DMS53 (cell line): Measurements from ENCODE around the gene MAMLD1.

ENCODE experiments used
- DNase-seq: peaks from one replicate; lab custom pipeline; 2025; lab: John Stamatoyannopoulos, UW

The MAMLD1 gene

DNA sequence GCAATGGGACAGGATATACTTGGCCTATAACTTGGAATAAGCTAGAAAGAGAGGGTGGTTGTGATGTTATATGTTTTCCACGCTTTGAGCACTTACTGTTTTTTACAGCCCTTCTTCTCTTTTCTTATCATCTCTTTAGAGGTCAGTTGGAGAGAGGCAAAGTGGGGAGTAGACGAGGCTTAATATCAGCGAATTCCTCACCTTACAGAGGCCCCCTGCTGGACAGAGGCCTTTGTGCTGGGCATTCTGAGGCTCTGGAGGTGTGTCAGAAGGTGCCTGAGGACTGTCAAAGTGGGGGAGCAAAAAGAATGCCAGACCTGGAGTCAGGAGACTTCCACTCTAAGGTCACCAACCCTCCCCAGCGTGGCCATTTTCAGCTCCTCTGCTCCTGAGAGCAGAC lies 42.5 kb downstream of the MAMLD1 start:
- peak; percentile 25 for DNase-seq

DNA sequence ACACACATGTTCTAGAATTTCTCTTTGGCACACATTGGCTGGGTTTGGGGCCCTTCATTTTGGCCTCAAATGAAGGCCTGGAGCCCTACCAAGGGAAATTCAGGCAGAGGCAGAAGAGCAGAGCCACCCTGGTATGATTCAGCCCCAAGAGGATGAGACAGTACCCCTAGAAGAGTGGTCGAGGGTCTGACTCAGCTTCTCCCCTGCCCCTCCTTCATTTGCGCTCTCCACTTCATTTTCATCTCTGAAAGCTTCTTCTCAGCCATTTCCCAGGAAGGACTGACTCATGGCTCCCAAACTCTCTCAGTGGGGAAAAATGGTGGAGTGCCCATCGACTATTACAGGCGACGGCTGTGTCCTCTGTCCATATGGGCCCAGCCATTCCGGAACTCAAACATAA lies 43.5 kb downstream of the MAMLD1 start:
- DNase-seq = no peak

DNA sequence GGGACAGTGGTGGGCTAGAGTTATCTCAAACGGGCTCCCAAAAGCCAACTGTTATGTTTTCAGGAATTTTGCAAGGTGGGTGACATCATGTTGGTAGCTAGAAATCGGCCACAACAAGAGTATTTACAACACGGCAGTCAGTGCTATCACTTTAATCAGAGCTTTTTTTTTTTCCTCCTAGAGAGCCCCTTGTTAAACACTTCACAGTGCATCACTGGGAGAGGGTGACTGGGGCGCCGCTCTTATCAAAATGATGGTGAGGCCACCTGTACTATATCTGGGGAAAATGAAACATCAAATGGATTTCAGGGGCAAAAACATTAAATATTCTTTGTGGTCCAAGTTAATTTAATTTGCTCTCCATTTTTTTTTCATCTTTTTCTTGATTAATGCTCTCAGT lies 44.9 kb downstream of the MAMLD1 start:
- no peak for DNase-seq

DNA sequence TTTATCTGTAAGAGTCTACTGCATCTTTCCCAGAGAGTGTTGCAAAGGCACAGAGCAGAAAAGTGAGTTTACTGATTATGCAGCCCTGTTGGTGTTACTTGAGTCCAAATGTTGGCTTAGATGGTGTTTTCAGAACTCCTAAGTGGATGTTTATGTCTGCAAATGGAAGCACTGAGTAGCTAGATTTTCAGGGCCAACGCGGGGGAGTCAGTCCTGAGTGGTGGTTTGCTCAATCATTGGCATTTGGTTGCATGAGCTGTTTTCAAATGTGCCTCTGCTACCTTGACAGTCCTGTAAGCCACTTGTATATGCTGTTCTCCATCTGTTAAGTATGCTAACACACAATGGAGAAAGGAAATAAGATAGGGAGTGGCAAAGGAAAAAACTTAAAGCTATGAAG lies 45.4 kb downstream of the MAMLD1 start:
- no peak for DNase-seq

DNA sequence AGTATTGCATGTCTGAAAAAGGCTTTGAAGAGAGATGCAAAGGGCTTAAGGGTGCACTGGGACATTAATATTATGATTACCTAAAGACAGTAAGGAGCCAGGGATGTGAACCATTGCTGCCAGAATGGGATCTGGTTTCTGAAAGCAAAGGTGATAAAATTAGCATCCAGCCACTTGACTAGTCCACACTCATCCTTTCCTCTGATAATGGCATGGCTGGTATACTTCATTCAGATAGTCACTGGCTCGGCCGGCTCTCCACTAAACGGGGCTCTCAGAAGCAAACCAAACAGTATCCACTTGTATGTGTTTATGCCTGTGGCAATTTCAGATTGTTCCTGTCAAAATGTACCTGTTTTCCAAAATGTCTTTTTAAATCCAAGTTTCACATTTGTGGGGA lies 46.4 kb downstream of the MAMLD1 start:
- no peak for DNase-seq

DNA sequence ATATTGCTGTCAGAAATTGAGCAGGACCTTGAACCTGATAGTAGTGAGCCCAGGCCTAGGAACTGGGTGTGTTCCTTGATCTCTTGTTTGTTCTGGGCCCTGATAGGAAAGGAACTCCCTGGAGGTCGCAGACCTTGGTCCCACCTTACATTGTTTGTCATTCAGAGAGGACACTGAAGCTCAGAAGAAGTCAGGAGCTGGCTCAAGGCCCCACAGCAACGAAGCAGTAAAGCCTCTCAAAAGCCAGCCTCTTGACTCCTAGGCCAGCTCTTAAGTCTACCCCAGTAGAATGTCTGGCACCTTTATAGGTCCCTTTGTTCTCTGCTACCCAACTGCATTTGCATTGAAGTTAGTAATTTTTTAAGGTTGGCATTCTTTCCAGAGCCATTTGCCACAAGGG lies 46.8 kb downstream of the MAMLD1 start:
- no peak for DNase-seq

DNA sequence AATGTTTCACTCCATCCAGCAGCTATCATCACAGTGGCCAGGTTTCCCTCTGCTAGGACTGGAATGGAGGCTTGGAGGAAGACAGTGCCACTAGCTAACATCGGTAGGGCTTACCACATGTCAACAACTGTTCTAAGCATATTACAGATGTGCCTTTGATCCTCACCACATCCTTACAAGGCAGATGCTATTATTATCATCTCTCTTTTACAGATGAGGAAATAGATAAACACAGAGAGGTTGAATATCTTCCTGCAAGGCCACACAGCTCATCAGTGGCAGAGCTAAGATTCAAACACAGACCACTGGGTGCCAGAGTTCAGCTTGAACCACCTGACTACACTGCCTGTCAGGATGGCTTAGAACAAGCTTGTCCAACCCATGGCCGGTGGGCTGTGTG lies 47.4 kb downstream of the MAMLD1 start:
- DNase-seq = no peak

DNA sequence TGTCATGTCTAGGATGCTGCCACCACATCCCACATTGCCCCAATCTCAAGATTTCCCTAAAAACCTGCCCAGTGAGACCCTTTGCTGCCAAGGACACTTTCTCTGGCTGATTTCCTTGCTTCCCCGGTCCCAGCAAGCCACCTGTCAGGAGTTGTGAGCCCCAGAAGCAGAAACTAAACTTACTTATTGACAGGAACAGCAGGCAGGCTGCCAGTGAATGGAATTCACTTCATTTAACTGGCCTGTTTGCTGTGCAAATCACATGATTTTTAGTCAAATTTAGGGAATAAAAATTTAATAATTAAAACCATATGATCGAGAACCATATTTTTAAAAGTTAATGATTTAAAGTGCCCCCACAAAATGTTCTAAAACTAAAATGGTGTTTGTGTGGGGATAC lies 48.5 kb downstream of the MAMLD1 start:
- DNase-seq = no peak

DNA sequence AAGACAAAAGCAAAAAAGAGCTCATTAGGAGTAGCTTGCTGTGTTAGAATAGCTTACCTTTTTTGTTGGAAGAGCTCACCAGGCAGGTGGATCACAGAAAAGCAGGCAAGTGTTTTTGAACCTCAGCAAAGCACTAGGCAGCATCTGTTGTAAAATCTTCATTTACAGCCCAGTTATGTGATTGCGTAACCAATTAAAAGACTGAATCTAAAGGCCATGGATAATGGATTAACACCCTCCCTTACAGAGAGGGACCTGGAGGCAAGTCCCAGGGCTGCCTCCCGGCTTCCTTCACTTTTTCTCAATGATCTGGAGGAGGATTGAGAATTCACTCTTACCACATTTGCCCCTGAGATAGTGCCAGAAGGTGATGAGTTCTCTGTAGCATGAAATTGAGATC lies 51.1 kb downstream of the MAMLD1 start:
- DNase-seq = no peak

DNA sequence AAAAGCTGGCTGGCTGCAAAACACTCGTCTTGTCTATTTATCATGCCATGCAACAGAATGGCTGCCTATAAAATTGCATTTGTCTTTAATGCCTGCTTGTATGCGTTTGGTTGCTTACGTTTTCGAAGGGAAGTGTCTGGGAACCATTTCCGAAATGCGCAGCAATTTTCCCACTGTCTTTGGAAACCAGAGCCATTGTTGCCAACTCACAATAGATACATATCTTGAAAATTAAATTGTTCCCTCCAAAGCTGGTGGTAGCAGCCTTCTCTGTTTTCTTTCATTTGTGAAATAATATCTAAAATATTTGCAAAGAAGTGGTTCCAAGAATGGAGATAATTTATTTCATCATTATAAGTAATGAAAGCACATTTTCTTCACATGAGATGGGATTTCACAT lies 53.4 kb downstream of the MAMLD1 start:
- DNase-seq = no peak

DNA sequence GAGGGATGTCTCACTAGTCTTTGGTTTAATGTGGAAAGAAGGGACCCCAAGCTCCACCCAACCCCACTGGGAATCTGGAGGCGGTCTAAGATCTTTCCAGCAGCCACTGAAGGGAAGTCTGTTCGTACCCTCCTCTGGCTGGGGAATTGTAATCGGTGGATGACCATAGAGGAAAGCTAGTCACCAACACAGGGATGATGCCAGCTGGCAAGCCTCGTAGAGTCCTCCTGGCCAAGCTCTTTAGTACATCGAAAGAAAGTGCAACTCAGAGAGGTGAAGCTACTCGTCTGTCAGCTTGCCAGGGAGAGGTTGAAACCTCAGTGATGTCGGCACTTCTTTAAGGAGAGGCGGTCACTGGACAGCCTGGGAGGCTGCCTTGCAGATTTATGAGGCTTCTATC lies 58.7 kb downstream of the MAMLD1 start:
- DNase-seq = peak; percentile 2

DNA sequence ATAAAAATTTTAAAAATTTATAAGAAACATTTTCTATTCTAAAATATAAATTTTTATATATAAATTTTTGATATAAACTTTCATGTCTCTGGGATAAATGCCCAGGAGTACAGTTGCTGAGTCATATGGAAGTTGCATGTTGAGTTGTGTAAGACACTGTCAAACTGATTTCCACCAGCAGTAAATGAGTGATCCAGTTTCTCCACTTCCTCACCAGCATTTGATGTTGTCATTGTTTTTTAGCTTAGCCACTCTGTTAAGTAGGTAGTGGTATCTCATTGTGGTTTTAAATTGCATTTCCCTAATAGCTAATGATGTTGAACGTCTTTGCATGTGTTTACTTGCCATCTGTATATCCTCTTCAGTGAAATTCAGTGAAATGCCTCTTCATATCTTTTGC lies 66.5 kb downstream of the MAMLD1 start:
- DNase-seq = no peak

DNA sequence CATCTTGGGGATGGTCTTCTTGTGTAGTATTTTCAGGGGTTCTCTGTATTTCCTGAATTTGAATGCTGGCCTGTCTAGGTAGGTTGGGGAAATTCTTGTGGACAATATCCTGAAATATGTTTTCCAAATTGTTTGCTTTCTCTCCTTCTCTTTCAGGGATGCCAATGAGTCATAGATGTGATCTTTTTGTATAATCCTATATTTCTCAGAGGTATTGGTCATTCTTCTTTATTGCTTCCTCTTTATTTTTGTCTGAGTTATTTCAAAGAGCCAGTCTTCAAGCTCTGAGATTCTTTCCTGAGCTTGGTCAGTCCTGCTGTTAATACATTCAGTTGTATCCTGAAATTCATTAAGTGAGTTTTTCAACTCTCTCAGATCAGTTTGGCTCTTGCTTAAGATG lies 73.1 kb downstream of the MAMLD1 start:
- no peak for DNase-seq

DNA sequence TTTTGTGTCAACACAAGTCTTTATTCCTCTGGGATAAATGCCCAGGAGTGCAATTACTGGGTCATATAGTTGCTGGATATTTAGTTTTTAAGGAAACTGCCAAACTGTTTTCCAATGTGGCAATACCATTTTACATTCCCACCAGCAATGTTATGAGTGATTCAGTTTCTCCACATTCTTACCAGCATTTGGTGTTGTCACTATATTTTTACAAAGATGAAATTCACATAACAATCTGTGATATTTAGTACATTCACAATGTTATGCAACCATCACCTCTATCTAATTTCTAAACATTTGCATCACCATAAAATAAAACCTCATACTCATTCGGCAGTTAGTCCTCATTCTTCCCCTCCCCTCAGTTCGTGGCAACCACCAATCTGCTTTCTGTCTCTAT lies 75.0 kb downstream of the MAMLD1 start:
- no peak for DNase-seq

DNA sequence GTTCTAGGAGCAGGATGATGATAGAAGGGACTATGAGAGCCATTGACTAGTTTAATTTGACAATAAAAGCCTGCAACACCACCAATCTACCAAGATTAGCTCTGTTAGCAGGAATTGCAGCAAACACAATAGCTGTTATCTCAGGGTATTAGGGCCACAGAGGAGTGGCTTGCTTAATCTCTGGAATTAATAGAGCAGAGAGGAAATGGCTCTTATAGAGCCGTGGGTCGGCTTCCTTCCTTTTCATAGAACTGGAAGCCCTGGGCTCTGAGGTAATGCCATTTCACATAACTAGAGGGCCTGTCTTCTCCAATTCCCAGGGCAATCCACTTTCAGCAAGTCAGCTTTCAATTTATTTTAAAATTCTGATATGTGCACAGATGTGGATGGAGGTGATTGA lies 83.0 kb downstream of the MAMLD1 start:
- DNase-seq = no peak

DNA sequence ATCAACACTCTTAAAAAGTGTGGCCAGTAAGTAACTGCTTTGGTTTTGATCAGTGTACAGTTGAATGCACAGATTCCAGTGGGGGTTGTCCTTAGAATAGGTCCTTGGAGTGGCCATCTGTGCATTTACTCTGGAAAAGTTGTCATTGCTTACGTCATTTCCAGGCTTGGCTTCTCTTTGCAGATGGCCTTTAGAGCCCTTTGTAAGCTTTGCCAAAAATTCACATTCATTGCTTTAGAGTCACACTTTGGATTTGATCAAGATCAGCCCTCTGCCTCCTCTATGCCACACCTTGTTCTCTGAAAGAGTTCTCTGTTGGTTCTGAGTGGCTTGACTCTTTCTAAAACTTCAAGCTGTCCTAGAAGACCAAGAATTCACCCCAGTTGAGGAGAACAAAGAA lies 83.9 kb downstream of the MAMLD1 start:
- DNase-seq = no peak

DNA sequence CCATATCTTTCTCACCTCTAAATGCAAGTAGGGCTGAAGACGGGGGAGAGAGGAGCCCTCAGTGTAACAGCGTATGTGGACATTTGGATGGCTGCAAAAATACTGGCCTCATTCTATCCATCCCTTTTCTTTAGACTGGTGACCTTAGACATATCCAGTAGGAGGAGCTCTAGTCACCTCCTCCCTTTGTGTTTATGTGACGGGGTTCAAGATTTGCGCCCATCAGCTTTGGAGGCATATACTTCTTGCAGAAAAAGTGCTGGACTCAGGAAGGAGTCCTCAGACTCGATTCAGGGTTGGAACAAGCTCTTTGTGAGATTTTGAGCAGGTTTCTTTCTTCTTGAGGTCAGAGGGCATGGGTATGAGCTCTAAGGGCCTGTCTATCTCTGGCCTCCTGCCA lies 86.2 kb downstream of the MAMLD1 start:
- peak; percentile 11 for DNase-seq

DNA sequence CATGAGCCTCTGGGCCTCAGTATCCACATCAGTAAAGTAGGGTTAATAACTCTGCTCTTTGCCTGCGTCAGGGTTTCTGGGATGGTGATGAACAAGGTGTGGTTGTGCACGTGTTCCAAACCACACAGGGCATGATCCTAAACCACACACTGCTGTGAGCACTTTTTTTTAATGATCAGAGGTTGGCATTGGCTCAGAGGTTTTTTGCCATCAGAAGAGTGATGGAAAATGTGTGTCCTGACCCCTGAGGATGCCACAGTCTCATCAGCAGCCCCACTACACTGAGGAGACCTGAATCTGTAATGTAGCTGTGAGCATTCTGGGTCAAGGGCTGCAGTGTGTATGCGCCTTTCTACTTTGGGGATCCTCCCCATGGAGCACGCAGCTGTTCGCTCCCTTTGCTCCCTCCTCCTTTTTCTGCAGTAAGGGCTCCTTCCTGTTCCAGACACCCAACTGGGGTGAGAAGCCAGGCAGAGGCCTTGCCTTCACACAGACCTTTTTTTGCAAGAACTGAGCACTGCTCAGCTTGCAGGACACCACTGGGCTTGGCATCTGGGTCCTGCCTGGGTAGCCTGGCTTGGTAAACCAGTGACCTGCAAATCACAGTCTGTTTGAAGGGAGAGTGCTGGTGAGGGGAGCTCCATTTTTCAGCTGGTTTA lies 87.5 kb downstream of the MAMLD1 start:
- no peak for DNase-seq

DNA sequence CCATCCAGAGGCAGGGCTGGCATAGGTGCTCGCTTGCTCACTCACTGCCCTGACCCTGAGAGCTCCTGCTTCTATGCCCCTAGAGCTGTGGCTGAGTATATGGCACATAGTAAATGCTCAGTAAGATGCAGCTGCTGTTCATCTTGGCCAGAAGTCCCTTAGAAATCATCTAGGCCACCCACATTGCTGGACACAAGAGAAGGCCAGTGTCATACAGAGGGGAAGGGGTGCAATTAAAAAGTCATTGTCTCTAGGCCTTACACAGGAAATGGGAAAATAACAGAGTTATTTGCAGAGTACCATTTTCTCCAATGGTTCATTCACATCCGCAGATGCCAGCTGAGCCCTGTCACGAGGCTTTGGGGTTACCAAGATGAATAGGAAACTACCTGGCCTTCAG lies 88.8 kb downstream of the MAMLD1 start:
- no peak for DNase-seq

DNA sequence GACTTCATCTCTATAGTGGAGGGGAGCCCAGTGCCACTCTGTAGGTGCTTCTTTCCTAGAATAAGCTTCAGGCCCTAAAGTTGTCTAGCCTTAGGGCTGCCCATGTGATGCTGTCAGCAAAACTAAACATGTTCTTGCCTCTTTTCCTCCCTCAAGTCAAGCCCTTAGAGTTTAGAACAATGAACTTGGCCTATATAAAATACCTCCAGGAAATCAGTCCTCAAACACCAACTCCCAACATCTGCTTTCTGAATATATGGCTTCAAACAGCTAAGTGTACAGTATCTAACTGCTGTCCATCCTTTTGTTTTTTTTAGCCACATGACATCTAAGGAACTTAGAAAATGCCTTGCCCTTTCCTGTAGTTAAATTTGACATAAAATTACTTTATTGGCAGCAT lies 91.0 kb downstream of the MAMLD1 start:
- DNase-seq = no peak

DNA sequence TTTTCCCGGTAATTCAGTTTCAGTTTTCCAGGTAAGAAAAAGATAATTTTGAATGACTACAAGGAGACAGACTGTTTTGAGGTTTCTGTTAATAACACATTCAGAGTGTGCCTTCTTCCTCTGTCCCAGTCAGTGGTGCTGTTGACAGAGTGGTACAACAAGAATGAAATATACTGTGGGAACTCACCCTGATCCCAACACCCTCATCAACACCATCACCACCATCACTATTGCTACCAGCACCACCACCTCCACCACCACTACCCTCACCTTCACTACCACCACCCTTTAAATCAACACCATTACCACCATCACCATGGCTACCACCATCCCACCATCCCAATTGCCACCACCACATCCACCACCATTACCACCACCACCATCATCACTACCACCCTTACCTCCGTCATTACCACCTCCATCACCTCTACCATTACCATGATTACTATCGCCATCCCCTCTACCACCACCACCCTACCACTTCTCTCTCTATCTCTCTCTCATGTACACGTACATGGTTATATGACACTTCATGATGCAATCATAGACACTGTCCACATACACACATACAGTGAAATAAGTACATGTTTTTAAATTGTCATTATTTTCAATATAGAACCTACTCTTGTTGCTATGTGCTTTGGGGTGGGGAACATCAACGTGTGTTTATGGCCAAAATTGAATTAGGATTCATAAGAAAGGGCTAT lies 91.5 kb downstream of the MAMLD1 start:
- no peak for DNase-seq

DNA sequence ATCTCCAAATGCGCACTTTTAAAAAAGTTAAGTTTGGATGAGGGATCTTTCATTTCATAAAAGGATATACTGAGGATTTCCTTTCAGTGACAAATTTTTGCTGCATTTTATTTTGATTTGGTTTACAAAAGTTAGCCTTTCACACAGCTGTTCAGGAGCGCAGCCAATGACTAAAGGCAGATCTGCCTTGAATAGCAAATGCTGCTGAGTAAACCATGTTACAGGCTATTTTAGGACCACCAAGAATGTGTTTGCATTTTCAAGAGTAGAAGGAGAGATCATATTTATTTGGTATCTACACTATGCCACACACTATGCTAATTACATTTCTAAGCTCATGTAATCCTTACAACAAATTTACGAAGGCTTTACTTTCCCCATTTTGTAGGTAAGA lies 92.1 kb downstream of the MAMLD1 start:
- DNase-seq = no peak

DNA sequence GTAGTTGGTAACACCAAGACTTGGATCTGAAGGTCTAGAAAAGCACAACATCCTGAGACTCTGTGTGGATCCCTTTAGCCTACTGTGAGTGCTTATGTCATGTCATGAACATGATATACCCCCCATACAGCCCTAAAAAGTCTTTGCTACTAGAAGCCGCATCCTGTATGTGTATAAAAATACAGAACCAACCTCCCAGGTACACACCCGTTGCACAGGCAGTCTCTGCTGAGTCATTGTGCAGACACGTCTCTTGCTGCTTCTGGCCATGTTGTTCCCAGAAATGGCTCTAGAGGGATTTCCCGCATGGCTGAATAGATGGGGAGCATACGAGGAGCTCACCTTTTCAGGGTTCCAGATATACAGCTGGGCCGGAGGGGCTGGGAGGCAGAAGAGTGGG lies 93.3 kb downstream of the MAMLD1 start:
- DNase-seq = peak; percentile 10

DNA sequence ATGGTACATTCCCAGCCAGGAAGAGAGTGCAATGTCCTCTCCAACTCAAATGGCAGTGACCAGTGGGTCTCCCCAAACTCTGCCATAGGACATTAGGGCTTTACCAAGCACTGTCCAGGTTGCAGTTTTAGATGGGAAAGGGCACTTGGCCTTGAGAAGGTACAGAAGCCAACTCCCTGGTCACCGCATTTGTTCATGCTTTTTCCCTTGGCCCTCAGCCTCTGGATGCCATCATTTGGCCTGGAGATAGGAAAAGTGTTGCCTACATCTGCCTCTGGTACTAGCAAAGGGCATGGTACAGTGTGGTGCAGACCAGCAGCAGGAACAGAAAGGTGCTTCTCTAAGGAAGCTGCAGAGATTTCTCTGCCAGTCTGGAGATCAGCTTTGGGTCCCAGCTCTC lies 93.8 kb downstream of the MAMLD1 start:
- DNase-seq = no peak
